ENCODE measurements around the gene C11orf91.

Gene C11orf91

DNA sequence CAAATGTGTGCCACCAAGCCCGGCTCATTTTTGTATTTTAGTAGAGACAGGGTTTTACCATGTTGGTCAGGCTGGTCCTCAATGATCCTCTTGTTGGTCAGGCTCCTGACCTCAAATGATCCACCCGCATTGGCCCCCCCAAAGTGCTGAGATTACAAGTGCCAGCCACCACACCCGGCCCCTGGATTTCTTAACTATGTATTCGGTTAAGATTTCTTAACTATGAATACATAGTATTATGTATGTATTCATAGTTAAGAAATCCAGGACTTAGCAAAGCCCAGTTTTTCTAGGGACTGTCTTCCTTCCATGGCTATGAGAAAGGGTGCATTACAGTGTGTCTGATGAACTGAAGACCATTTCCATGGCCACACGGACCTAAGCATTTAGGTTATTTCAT is 1.7 kb downstream of the C11orf91 start:
- TF ChIP-seq TAF1 (IDR thresholded peaks at IDR 0.05; ENCODE audit: low read depth): no peak
- no peak for TF ChIP-seq EP300 (IDR thresholded peaks at IDR 0.05; ENCODE audit: borderline replicate concordance)
- TF ChIP-seq TCF12 (IDR thresholded peaks at IDR 0.05; ENCODE audit: low read depth): no peak
- no peak for TF ChIP-seq TEAD4 (IDR thresholded peaks at IDR 0.05)
- TF ChIP-seq, protein P1, sequence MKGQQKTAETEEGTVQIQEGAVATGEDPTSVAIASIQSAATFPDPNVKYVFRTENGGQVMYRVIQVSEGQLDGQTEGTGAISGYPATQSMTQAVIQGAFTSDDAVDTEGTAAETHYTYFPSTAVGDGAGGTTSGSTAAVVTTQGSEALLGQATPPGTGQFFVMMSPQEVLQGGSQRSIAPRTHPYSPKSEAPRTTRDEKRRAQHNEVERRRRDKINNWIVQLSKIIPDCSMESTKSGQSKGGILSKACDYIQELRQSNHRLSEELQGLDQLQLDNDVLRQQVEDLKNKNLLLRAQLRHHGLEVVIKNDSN (IDR thresholded peaks at IDR 0.05): no peak
- TF ChIP-seq, protein P2, sequence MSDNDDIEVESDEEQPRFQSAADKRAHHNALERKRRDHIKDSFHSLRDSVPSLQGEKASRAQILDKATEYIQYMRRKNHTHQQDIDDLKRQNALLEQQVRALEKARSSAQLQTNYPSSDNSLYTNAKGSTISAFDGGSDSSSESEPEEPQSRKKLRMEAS (IDR thresholded peaks at IDR 0.05): no peak
- TF ChIP-seq RAD21 (IDR thresholded peaks at IDR 0.05; ENCODE audit: low read depth): no peak
- no peak for TF ChIP-seq EGR1 (IDR thresholded peaks at IDR 0.05)
- no peak for TF ChIP-seq FOXM1 (IDR thresholded peaks at IDR 0.05; ENCODE audit: borderline replicate concordance, low read depth)
- TF ChIP-seq, protein P3, sequence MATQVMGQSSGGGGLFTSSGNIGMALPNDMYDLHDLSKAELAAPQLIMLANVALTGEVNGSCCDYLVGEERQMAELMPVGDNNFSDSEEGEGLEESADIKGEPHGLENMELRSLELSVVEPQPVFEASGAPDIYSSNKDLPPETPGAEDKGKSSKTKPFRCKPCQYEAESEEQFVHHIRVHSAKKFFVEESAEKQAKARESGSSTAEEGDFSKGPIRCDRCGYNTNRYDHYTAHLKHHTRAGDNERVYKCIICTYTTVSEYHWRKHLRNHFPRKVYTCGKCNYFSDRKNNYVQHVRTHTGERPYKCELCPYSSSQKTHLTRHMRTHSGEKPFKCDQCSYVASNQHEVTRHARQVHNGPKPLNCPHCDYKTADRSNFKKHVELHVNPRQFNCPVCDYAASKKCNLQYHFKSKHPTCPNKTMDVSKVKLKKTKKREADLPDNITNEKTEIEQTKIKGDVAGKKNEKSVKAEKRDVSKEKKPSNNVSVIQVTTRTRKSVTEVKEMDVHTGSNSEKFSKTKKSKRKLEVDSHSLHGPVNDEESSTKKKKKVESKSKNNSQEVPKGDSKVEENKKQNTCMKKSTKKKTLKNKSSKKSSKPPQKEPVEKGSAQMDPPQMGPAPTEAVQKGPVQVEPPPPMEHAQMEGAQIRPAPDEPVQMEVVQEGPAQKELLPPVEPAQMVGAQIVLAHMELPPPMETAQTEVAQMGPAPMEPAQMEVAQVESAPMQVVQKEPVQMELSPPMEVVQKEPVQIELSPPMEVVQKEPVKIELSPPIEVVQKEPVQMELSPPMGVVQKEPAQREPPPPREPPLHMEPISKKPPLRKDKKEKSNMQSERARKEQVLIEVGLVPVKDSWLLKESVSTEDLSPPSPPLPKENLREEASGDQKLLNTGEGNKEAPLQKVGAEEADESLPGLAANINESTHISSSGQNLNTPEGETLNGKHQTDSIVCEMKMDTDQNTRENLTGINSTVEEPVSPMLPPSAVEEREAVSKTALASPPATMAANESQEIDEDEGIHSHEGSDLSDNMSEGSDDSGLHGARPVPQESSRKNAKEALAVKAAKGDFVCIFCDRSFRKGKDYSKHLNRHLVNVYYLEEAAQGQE (IDR thresholded peaks at IDR 0.05; ENCODE audit: low read depth): no peak

DNA sequence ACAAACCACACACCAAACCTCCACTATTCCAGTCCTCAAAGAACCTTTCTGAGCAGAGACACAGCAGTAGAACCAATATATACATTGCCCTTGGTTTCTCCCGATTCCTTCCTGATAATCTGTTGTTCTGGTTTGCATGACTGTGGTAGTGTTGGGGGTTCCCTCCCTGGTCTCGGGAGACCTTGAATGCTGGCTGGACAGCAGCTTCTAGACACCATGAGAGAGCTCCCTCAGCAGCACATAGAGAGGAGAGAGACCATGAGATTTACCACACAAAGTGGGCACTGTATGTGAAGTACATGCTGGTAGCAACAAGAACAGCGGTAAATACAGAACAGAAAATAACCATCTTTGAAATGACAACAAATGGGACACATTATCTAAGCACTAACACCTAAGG is 2.6 kb downstream of the C11orf91 start:
- TF ChIP-seq CEBPB (IDR thresholded peaks at IDR 0.05) (no peak), TCF12 (IDR thresholded peaks at IDR 0.05; ENCODE audit: low read depth) (no peak), TAF1 (IDR thresholded peaks at IDR 0.05; ENCODE audit: low read depth) (no peak), NFIC (IDR thresholded peaks at IDR 0.05) (no peak), ZBTB7A (IDR thresholded peaks at IDR 0.05; ENCODE audit: low read depth) (no peak), RAD21 (IDR thresholded peaks at IDR 0.05; ENCODE audit: low read depth) (no peak), FOXM1 (IDR thresholded peaks at IDR 0.05; ENCODE audit: borderline replicate concordance, low read depth) (no peak), YY1 (IDR thresholded peaks at IDR 0.05; ENCODE audit: low read depth) (no peak), EGR1 (IDR thresholded peaks at IDR 0.05) (no peak), TEAD4 (IDR thresholded peaks at IDR 0.05) (no peak), EP300 (IDR thresholded peaks at IDR 0.05; ENCODE audit: borderline replicate concordance) (no peak), CREB1 (IDR thresholded peaks at IDR 0.05; ENCODE audit: low read depth) (no peak)
- TF ChIP-seq, protein P1 (IDR thresholded peaks at IDR 0.05): no peak
- TF ChIP-seq, protein P3 (IDR thresholded peaks at IDR 0.05; ENCODE audit: low read depth): no peak
- TF ChIP-seq, protein P2 (IDR thresholded peaks at IDR 0.05): no peak

DNA sequence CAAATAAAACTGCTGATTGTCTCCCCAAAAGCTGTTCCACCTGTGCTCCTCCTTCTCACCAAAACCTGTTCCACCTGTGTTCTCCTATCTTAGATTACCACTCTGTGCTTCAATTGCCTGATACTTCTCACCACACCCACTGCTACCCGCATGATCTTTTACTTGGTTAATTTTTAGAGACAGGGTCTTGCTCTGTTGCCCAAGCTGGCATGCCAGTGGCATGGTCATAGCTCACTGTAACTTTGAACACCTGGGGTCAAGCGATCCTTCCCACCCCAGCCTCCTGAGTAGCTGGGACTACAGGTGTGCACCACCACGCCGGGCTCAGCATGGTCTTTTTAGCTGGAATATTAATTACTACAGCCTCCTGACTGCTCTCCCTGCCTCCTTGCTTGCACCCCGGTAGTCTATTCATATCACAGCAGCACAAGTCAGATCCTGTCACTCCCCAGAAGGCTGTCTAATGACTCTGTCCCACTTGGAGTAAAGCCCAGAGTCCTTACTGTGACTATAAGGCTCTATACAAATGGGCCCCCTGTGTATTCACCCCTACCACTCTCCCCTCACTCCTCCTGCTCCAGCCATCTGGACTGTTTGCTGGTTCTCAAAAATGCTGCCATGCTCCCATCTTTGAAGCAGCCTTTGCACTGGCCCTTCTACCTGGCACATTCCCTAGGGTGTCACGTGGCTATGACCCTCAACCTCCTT is 3.5 kb downstream of the C11orf91 start:
- no peak for TF ChIP-seq YY1 (IDR thresholded peaks at IDR 0.05; ENCODE audit: low read depth)
- TF ChIP-seq ZBTB7A (IDR thresholded peaks at IDR 0.05; ENCODE audit: low read depth): no peak
- TF ChIP-seq, protein P2 (IDR thresholded peaks at IDR 0.05): no peak
- TF ChIP-seq EP300 (IDR thresholded peaks at IDR 0.05; ENCODE audit: borderline replicate concordance): no peak
- no peak for TF ChIP-seq CEBPB (IDR thresholded peaks at IDR 0.05)
- TF ChIP-seq TCF12 (IDR thresholded peaks at IDR 0.05; ENCODE audit: low read depth): no peak
- no peak for TF ChIP-seq NFIC (IDR thresholded peaks at IDR 0.05)
- TF ChIP-seq TEAD4 (IDR thresholded peaks at IDR 0.05): no peak
- TF ChIP-seq RAD21 (IDR thresholded peaks at IDR 0.05; ENCODE audit: low read depth): no peak

DNA sequence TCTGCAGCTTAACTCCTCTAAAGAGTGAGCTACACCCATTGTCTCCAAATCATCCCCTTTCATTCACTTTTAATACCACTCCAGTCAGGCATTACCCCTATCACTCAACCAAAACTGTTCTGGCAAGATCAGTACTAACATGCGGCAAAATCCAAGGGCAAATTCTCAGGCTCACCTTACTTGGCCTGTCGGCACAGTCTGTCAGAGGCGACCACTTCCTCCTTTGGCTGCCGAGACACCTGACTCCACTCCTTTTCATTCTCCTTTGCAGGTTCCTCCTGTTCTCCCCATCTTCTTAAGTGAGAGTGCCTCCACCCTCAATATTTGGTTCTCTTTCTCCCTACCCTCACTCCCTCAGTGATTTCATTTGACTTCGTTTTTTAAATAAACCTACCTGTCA is 4.2 kb downstream of the C11orf91 start:
- no peak for TF ChIP-seq EGR1 (IDR thresholded peaks at IDR 0.05)
- TF ChIP-seq, protein P2 (IDR thresholded peaks at IDR 0.05): no peak
- no peak for TF ChIP-seq NFIC (IDR thresholded peaks at IDR 0.05)
- TF ChIP-seq TEAD4 (IDR thresholded peaks at IDR 0.05): no peak
- no peak for TF ChIP-seq CEBPB (IDR thresholded peaks at IDR 0.05)
- TF ChIP-seq RAD21 (IDR thresholded peaks at IDR 0.05; ENCODE audit: low read depth): no peak
- TF ChIP-seq ZBTB7A (IDR thresholded peaks at IDR 0.05; ENCODE audit: low read depth): no peak
- TF ChIP-seq, protein P3 (IDR thresholded peaks at IDR 0.05; ENCODE audit: low read depth): no peak
- TF ChIP-seq FOXM1 (IDR thresholded peaks at IDR 0.05; ENCODE audit: borderline replicate concordance, low read depth): no peak
- TF ChIP-seq TCF12 (IDR thresholded peaks at IDR 0.05; ENCODE audit: low read depth): no peak
- no peak for TF ChIP-seq TAF1 (IDR thresholded peaks at IDR 0.05; ENCODE audit: low read depth)
- TF ChIP-seq CREB1 (IDR thresholded peaks at IDR 0.05; ENCODE audit: low read depth): no peak
- no peak for TF ChIP-seq EP300 (IDR thresholded peaks at IDR 0.05; ENCODE audit: borderline replicate concordance)
- TF ChIP-seq, protein P1 (IDR thresholded peaks at IDR 0.05): no peak
- TF ChIP-seq YY1 (IDR thresholded peaks at IDR 0.05; ENCODE audit: low read depth): no peak

Data from Ishikawa (cell line).